ENCODE results near the gene EPHB2.
"Not testable (repeated sequence)": the region's sequence is repeated elsewhere in the genome, so short reads cannot be mapped to it uniquely, and the experiment has no call there.

EPHB2 gene

GRCh38 chr1:22710701-22711049 lies at the start of gene EPHB2:
Gene EPHB2, plus strand, starts transcription at chr1:22710839. Its CDS starts 144 bp downstream, at chr1:22710983.
- no peak for DNase-seq (ENCODE audit: low read depth, low spot score)

DNA sequence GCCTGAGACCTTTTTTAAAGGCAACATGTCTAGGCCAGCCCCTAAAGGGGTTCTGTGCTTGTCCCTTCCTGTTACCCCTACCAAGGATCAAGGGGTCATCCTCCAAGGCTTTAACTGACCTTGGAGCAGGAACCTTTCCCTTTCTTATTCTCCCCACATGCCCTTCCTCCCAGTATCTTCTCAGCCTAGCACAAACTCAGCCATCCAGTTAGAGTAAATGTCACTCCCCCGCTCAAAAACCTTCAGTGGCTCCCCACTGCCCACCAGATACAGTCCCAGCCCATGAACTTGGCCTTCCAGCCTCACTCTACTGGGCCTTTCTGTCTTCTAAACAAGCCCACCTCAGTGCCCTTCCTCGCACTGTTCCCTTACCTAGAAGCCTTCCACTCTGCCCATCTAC lies 48.8 kb upstream of the EPHB2 start:
- no peak for DNase-seq (ENCODE audit: low read depth, low spot score)

GRCh38 chr1:22662318-22662717 lies 48.3 kb upstream of the EPHB2 start:
- DNase-seq (ENCODE audit: low read depth, low spot score), result no peak

- DNase-seq (ENCODE audit: low read depth, low spot score), result no peak
Observed at GRCh38 chr1:22662986-22663408, 47.6 kb upstream of the EPHB2 start.

DNA sequence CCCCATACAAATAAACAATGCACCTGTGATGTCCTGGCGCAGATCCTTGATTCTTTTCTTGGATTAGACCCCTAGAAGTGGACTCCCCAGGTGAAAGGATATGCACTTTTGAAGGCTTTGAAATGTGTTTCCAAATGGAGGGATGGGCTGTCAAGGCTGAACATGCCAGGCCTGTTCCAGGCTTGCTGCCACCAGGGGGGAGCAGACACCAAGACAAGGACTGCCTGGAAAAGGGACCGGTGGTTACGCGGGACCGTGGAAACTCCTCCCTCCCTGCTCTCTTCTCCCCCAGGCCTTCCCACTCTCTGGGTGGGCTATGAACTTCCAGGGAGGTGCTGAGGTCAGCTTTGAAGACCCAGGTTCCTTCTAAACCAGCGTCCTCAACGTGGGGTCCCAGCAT lies 44.9 kb upstream of the EPHB2 start:
- DNase-seq (ENCODE audit: low read depth, low spot score), result no peak

- no peak for DNase-seq (ENCODE audit: low read depth, low spot score)
Observed at GRCh38 chr1:22666412-22666811, 44.2 kb upstream of the EPHB2 start.

DNA sequence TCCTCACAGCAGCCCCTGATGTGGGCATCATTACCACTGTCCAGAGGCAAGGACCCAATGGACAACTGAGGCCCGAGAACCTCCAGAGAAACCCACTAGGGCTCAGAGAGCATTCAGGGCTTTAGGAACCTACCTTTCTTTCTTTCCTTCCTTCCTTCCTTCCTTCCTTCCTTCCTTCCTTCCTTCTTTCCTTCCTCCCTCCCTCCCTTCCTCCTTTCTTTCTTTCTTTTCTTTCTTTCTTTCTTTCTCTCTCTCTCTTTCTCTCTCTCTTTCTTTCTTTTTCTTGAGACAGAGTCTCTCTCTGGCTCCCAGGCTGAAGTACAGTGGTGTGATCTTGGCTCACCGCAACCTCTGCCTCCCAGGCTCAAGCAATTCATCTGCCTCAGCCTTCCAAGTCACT lies 41.8 kb upstream of the EPHB2 start:
- not testable (repeated sequence) for DNase-seq (ENCODE audit: low read depth, low spot score)

- DNase-seq (ENCODE audit: low read depth, low spot score), result no peak
Observed at GRCh38 chr1:22670352-22670975, 40.2 kb upstream of the EPHB2 start.

DNA sequence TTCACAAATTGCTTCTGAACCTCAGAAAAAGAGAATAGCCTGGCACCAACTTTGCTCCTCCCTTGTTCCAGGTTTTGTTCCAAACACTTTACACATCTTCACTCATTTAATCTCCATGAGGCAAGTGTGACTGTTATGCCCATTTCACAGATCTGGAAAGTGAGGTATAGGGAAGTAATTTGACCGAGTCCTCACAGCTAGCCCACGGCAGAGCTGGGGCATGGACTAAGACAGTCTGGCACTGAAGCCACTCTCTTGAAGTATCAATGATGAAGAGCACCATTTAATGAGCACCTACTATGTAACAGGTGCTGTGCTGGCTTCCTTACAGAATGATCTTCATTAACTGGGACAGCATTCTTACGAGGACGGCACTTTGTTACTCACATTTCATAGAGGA lies 38.6 kb upstream of the EPHB2 start:
- DNase-seq (ENCODE audit: low read depth, low spot score), result no peak

DNA sequence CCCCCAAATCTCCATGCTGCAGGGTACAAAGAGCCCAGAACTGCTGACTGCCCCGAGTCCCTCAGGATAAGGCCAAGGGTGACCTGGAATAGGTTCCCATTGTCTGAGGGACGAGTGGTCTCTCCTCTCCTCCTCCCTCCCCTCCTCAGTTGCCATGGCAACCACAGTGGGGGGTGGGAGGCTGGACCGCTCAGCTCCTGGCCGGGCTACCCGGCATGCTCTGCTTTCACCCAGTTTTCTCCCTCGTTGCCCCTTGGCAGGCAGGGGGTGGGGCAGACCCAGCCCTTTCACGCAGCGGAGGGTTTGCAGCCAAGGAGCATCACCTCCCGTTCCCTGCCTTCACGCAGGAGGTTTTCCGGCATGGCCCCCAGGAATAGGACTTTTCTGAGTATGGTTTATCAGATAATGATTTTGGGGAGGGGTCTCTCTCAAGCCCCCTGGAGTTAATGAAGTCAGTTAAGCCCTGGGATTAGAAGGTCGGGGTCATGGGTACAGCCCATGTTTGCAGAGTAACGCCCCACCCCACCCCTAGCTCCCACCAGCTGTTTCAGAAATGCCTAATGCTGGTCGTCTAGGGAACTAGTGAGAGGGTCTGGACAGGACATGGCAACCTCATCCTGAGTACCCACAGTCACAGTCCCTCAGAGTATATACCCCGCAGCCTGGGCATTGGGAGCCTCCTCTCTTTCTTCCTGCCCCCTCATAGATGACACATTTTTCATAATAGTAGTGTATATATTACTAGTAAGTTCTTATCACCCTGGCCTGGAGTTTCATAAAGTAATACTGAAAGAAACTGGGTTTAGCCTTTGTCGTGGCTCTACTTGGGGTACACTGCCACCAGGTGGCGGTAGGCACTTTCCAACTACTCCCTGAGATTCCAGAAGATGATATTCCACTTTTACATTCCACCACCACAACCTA lies 36.9 kb upstream of the EPHB2 start:
- DNase-seq (ENCODE audit: low read depth, low spot score), result no peak

- no peak for DNase-seq (ENCODE audit: low read depth, low spot score)
Observed at GRCh38 chr1:22674410-22674749, 36.3 kb upstream of the EPHB2 start.

DNA sequence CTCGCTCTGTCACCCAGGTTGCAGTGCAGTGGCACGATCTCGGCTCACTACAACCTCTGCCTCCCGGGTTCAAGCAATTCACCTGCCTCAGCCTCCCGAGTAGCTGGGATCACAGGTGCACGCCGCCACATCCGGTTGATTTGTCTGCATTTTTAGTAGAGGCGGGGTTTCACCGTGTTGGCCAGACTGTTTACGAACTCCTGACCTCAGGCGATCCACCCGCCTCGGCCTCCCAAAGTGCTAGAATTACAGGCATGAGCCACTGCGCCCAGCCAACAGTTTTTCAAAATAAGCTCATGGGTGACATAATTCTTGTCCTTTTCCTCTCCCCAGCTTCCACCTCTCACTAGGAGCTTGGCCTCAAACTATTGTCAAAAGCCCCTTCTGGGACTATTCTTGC lies 34.5 kb upstream of the EPHB2 start:
- not testable (repeated sequence) for DNase-seq (ENCODE audit: low read depth, low spot score)

GRCh38 chr1:22676916-22677583 lies 33.6 kb upstream of the EPHB2 start:
- DNase-seq (ENCODE audit: low read depth, low spot score), result no peak

DNA sequence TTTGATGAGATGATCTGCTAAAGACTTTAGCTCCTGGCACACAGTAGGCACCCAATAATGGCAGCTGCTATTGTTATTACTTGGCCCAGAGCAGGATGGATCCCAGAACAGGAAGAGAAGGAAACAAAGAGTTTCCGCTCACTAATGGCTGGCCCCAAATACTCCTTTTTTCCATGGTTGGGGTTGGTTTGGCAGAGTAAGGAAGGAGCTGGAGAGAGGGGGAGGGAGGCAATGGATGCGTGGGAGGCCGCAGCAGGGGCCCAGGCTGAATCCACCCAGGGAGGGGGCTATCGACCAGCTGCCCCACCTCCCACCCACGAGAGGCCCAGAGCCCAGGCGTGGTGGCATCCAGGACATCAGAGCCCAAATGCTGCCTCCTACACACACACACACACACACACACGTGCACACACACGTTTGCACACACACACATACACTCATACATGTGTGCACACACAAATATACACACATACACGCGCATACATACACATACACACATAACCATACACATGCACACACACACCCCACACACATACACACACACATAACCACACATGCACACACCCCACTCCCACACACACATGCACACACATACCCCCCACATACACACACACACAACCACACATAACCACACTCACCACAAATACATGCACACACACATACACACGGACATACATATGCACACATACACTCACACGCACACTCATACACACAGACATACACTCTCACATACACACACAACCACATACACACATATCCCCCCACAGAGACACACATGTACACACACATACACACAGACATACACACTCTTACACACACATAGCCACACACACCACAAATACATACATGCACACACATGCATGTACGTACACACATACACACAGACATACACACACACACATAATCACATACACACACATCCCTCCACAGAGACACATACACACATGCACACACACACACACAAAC lies 32.4 kb upstream of the EPHB2 start:
- no peak for DNase-seq (ENCODE audit: low read depth, low spot score)

- DNase-seq (ENCODE audit: low read depth, low spot score), result no peak
Observed at GRCh38 chr1:22680726-22681125, 29.9 kb upstream of the EPHB2 start.

- no peak for DNase-seq (ENCODE audit: low read depth, low spot score)
Observed at GRCh38 chr1:22681556-22682276, 28.9 kb upstream of the EPHB2 start.

DNA sequence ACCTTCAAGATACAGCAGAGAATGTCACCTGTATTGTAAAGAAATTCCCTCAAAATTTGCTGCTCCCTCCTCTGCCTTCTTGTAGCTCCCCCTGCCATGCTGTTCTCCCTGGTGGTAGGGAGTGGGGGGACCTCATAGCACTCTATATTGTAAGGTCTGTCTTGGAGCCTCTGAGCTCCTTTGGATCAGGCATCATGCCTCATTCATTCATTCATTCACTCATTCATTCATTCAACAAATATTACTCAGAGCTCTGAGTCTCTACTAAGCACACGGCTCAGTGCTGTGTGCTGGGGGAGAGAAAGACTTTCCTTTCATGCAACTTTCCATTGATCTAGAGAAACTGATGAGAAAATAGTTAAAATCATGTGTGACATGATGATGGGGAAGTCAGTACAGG lies 27.1 kb upstream of the EPHB2 start:
- no peak for DNase-seq (ENCODE audit: low read depth, low spot score)

GRCh38 chr1:22685591-22686059 lies 25.0 kb upstream of the EPHB2 start:
- DNase-seq (ENCODE audit: low read depth, low spot score), result no peak

DNA sequence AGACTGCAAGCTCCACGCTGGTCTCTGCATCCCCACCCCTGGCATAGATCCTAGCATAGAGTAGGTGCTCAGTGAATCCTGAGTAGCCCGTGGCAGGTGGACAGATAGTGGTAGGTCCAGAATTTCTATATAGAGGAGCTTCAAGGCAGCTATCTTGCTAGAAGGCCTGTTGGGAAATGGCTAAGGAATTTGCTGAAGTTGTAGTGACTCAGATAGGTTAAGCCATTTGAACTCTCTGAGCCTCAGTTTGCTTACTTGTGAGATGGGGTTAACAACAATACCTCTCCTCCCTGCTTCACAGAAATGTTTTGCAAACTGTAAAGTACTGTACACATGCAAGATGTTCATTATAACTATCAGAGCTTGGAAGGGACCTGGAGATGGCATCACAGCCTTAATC lies 23.4 kb upstream of the EPHB2 start:
- no peak for DNase-seq (ENCODE audit: low read depth, low spot score)

GRCh38 chr1:22688466-22688865 lies 22.2 kb upstream of the EPHB2 start:
- no peak for DNase-seq (ENCODE audit: low read depth, low spot score)

- no peak for DNase-seq (ENCODE audit: low read depth, low spot score)
Observed at GRCh38 chr1:22689505-22689904, 21.1 kb upstream of the EPHB2 start.
